Ramos (cell line): Measurements from ENCODE around the gene LRRC37A2.
"Not testable (repeated sequence)": the region's sequence is repeated elsewhere in the genome, so short reads cannot be mapped to it uniquely, and the experiment has no call there.

ENCODE experiments used
- in situ Hi-C: fragments of 300-500 bp; cut with MboI; formaldehyde crosslinking; loops from one replicate; pipeline ENCODE4 v1.14.3; 2022; ENCODE audit warnings: low sequenced_read_pairs; ENCODE audit not compliant: unreplicated experiment

The LRRC37A2 gene

DNA sequence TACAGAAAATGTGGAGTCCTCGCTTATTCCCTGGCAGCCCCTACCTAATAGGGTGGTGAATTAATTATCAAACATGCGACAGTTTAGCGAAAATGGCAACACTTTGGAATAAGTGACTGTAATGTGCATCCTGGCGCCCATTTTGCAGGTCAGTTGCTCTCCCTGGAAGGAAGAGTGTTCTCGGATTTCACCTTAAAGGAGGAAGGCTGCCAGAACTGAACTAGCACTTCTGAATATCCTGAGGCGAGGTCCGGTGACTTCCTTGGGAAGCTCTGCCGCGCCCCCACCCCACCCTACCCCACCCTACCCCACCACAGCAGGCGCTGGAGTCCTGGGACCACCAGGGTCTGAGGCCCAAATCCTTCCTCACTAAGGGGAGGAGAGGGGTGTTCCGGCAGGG is at the start of gene LRRC37A2:
Gene LRRC37A2 (plus strand): TSS at position 301 of the 400 bp plus-strand sequence. CDS start 245 bp downstream, outside the sequence.
- in situ Hi-C loops: not testable (repeated sequence)

DNA sequence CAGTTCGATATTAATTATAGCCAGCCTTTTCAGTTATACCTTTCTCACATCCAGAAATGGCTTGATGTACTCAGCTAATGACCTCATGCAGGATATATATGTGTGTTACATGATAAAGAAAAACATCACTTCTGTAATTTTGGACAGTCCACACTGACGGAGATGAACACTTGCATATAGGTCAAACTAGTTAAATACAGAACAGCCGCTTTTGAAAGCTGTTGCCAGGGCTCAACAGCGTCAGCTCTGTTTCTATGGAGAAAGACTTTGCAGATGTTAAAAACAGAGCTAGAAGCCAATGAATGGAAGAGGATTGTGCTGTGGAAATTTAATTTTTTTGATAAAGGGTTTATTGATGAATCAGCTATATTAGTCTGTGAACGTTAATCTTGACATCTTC is 44.6 kb upstream of the LRRC37A2 start:
- in situ Hi-C loops: not testable (repeated sequence)

DNA sequence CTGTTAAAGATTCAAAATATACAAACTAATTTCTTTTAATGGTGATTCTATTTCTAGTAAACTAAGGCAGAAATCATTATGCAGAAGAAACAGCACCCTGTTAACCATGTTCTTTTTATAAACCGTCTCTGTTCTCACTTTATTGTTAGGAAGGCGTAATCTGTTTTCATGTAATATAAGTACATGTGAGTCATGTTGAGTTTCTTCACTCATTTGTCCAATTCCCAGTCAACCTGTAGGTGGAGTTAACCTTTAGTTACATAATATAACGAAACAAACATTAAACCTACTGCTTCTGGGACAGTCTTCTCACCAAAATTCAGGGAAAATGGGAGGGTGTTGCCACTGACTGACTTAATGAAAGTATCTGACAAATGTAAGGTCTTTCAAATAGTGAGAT is 37.8 kb upstream of the LRRC37A2 start:
- in situ Hi-C loops: not testable (repeated sequence)

DNA sequence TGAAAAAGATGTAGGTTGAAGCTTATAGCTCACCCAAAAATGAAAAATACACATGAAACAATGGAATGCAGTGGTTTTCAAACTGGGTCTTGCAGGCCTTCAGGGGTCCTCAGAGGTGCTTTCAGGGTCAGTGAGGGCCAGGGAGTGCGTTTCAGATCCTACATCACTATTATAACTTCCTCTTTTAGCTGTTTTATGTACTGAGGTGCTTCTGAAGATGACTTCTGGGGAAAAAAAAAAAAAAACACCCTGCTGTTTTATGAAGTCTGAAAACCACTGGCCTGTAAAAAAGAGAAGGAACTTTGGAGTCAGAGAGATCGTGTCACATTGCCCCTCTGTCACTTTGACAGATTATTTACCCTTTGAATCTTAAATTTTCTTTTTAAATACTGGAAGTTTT is 36.7 kb upstream of the LRRC37A2 start:
- in situ Hi-C loops: not testable (repeated sequence)

DNA sequence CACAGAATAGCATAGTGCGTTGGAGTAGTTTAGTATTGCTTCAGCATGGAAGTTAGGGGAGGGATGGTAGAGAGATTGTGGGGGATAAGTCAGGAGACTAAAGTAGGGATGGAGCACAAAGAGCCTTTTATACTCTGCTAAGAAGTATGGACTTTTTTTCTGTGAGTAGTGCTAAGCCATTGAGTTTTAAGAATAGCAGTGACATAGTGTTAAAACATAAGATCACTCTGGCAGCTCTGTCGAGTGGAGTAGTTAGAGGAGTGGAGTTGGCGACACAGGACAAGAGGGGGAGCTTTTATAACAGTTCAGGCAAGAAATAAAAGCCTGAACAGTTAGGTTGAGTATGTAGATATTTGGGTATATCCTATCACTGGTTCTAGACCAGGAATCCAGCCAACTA is 33.4 kb upstream of the LRRC37A2 start:
- in situ Hi-C loops: not testable (repeated sequence)

DNA sequence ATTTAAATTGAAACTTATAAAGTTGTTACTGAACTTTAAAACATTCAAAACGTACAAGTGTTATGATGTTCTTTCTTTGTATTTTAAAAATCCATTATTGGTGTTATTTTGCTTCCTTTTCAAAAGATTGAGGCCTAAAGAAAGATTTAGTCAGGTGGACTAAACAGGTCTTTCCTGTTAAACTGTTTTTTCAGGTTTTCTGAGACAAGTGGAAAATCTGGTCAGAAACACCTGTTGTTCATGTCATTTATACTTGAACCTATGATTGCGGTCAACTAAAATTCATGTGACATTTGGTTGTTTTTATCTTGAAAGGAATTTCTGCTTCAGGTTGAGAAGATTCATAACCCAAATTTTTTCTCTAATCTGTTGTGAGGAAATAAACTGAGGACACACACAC is 31.0 kb upstream of the LRRC37A2 start:
- in situ Hi-C loops: not testable (repeated sequence)

DNA sequence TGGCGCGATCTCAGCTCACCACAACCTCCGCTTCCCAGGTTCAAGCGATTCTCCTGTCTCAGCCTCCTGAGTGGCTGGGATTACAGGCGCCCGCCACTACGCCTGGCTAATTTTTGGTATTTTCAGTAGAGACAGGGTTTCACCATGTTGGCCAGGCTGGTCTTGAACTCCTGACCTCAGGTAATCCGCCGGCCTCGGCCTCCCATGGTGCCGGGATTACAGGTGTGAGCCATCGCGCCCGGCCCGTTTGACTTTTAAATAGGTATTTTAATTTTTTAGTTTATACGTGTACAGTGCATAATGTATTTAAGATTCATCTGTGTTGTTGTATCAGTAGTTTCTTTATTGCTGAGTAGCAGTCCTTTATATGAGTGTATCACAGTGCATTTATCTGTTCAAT is 20.2 kb upstream of the LRRC37A2 start:
- in situ Hi-C loops: not testable (repeated sequence)

DNA sequence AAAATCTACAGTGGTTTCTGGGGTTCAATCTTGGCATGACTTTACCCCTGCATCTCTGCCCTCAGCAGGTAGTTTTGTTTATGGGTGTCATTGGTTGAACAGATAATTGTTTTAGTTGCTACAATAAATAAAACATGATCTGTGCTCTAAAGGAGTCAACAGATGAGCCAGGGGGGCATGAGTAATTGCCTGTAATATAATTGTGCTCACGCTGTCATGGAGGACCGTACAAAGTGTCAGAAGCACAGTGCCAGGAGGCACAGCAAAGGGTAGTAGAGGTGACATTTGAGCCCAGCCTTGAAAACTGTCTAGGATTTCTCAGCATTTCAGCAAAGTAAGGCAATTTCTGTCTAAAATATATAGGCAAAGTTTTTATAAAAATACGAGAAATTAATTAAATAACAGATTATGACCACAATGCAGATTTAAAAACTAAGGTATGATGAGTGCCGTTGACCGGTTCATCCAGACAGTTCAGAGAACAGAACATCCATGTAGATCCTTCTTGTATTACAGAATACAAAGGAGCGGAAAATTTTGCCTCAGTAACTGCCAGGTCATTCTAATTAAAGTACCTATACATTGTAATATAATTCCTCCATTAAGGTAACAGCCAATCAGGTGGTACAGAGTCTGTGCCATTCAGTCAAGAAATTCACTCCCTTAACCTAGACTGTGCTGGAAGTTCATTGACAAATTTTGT is 12.7 kb upstream of the LRRC37A2 start:
- in situ Hi-C loops: not testable (repeated sequence)

DNA sequence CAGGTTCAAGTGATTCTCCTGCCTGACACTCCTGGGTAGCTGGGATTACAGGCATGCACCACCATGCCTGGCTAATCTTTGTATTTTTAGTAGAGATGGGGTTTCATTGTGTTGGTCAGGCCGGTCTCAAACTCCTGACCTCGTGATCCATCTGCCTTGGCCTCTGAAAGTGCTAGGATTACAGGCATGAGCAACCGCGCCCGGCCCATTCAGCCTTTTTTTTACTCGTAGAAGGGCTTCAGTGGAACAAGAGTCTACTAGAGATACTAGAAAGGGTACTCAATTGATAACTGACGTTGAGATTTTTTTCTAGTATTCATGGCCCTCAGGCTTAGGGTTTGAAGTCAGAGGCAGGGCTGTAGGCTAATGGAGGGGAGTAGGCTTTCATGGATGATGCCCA is 6.4 kb upstream of the LRRC37A2 start:
- in situ Hi-C loops: not testable (repeated sequence)

DNA sequence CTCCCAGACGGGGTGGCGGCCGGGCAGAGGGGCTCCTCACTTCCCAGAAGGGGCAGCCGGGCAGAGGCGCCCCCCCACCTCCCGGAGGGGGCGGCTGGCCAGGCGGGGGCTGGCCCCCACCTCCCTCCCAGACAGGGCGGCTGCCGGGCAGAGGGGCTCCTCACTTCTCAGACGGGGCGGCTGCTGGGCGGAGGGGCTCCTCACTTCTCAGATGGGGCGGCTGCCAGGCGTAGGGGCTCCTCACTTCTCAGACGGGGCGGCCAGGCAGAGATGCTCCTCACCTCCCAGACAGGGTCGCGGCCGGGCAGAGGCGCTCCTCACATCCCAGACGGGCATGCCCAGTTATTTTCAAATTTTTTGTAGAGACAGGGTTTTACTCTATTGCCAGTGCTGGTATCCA is 22.4 kb downstream of the LRRC37A2 start:
- in situ Hi-C loops: not testable (repeated sequence)

DNA sequence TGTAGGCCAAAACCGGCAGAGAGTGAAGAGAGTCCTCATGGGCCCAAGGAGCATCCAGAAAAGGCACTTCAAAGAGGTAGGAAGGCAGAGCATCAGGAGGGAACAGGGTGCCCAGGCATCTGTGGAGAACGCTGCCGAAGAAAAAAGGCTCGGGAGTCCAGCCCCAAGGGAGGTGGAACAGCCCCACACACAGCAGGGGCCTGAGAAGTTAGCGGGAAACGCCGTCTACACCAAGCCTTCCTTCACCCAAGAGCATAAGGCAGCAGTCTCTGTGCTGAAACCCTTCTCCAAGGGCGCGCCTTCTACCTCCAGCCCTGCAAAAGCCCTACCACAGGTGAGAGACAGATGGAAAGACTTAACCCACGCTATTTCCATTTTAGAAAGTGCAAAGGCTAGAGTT is 36.3 kb downstream of the LRRC37A2 start:
- in situ Hi-C loops: not testable (repeated sequence)

DNA sequence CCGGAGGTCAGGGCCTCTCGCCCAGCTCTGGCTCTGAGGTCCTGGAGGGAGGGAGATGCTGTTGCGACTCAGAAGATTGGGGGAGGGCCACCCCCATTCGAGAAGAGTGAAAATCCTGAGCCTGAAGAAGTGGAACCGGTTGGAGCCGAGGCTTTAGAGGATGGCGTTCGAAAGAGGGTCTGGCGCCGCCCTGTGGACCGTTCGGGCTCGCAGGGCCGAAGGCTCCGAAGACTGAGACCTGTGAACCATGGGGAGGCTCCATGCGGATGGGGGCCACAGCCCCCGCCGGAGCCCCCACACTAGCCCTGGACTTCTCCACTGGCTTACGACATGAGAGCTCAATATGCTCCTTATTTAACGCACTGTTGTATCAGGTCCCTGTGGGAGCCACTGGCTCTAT is 46.9 kb downstream of the LRRC37A2 start:
- in situ Hi-C loops: not testable (repeated sequence)

DNA sequence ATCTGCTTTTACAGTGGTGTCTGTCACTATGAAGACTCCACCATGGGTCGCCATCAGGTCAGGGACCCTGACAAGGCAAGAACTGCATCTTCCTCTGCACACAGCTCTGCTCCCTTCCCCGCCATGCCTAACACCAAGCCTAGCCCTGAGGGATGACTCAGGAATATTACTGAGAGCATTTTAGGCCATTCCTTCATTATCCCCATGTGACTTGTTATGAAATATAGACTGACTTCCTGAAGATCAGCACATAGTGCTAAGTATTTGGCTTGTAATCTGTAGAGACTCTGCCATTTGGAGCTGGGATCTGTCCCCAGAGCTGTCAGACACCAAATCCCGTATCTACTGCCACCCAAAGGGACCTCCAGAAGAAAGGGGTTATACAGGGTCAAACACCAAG is 47.8 kb downstream of the LRRC37A2 start:
- in situ Hi-C loops: not testable (repeated sequence)

DNA sequence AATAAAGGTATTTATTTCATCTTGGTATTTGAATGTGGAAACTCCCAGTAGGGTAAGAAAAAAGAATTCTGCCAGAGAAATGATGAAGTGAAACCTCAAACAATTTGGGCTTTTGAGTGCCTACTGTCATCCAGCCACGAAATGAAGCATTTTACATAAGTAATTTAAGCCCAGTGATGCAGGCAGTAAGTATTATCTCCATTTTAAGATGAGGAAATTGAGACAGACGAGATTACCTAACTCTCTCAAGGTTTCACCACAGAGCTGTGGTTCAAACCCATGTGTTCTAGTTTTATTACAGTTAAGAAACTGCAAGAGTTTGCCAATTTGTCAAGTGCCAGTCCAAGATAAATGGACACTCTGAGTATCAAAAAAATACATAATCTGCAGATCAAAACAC is 54.0 kb downstream of the LRRC37A2 start:
- in situ Hi-C loops: not testable (repeated sequence)

DNA sequence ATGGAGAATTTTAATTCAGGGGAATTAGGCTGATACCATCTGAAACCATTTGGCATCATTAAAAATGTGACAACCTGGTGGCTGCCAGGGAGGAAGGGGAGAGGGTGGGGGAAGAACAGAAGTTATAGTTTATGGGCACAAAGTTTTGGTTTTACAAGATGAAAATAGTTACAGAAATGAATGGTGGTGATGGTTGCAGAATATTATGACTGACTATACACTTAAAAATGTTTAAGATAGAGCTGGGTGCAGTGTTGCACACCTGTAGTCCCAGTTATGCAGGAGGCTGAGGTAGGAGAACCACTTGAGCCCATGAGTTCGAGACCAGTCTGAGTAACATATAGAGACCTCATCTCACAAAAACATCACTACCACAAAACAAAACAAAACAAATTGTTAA is 54.7 kb downstream of the LRRC37A2 start:
- in situ Hi-C loops: not testable (repeated sequence)

DNA sequence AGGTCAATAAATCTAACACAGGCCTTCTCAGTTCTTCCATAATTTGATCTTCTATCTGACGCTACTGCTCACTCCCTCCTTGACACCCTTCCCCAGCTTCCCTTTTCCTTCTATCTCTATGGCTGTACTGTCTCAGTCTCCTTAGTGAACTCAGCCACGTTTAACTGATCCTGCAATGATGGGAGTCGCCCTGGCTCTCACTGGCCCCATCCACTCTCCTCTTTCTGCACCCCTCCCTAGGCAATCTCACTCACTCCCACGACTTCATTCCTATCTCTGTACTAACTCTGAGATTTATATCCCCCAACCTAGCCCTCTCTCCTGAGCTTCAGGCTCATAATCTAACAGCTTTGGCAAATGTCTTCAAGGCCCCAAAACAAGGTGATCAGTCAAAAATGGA is 59.5 kb downstream of the LRRC37A2 start:
- in situ Hi-C loops: not testable (repeated sequence)

DNA sequence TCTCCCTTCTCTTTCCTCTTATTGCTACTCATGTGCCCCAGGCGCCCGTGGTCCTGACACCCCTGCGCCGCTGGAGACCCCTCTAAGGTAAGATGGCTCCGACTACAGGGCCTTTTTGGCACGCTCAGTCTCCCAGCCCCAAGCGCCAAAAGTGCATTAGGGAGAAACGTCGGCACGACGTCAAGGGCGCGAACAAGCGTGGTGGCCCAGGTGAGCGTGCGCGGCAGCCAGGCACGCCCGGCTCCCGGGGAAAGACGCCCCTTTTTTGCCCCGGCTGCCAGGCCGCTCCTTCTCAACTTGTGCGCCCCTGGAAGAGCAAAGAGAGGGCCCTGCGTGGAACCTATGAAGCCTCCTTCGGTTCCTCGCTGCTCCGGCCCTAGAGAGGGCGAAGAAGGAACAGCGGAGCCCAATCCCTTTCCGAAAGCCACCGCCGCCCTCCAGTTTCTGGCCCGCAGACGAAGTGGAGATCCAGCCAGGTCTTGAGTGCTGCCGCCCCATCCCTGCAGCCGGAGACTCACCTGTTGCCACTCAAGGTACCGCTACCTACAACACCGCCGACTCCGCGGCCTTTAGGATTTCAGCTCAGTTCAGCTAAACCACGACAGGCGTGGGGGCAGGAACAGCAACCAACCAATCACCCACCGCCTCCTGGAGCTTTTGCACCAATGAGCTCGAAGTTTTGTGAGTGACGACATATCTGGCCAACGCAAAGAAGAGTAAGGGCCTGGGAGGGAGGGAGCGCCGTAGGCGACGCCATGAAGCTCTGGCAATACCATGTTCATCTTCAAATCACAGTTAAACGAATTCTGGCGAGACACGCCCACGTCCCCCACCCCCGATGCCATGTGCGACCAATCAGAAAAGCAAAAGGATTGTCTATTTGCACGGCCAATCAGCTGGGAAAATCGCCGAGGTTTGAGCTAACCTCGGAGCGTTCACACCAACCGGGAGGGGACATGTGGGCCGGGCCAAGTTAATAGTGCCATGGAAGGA is 67.1 kb downstream of the LRRC37A2 start, which contains the start of gene ARL17A:
Gene ARL17A (minus strand): TSS at position 609 of the 993 bp plus-strand sequence. CDS start 3,369 bp downstream, outside the sequence.
- in situ Hi-C loops: not testable (repeated sequence)

DNA sequence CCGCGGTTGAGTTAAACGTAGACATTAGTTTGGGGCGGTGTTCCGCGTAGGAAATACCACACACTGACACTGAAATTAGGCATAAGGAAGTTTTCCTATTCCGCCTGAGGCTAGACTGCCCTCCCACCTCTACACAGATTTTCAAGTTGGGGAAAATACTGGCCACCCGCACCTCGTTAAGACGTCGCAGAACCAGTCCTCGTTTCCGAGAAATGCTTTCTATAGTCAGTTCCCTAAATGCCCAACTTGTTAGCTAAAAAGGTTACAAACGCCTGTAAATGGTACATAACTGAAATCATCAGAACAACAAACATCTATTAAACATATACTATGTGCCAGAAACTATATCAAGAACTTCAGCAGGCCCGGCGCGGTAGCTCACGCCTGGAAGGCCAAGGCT is 67.8 kb downstream of the LRRC37A2 start:
- in situ Hi-C loops: not testable (repeated sequence)

DNA sequence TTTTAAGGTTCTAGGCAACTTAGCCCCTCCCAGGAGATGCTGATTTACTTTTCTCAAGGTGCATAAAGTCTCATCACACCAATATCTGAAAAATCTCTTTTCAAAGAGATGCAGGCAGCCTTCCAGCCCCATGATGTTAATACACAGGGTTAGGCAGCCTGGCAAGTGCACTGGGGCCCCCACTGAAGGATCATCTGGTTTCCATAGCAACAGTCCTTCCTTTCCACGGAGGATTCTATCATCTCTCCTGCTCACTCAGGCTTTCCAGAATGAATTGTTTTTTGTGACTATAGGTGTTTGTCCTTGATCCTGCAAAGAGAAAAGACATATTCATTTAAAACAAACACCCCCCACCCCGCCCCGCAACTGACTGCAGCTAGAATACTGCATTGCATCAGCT is 73.2 kb downstream of the LRRC37A2 start:
- in situ Hi-C loops: not testable (repeated sequence)

DNA sequence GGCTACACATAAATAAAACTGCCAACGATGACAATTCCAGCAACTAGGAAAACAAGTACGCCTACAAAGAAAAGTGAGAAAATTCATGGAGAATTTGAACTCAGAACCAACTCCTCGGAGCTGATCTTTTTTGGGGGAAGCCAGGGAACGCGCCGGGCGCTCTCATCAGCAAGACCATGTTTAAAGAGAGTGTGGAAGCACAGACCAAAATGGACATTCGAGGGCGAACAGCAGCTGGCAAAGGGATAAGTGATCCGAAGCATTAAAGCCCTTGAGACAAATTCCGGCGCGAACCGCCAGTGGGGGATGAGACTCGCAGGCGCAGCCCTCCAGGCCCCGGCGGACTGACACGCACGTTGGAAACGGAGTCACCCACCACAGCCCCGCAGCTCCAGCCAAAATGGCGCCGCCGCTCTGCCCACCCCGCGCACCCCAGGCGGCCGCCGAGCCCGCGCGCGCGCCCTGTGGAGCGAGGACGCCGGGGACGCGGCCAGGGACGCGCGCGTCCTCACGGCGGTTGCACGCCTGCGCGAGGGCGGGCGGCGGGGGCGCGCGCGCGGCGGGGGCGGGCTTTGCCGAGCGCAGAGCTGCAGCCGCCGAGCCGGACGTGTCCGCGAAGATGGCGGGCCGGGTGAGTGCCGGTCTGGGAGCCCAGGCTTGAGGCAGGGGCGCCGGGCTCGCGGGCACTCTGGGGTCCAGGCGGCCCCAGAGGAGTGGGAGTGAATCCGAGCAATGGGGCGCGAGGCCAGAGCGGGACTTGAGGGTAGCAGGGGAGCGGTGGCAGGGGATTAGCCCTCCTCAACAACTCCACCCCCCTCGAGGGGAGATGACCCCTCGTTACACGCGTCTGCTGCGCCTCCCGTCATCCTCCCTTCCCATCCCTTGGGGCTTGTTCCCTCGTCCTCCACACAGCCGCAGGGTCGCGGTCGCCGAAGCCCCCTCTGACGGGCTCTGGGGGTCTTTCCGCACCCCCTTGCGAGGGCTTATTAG is 78.2 kb downstream of the LRRC37A2 start, which contains the start of gene NSF:
Gene NSF (plus strand): TSS at position 513 of the 990 bp plus-strand sequence. CDS start 107 bp downstream, at position 620.
- in situ Hi-C loops: not testable (repeated sequence)
